Measurements from ENCODE around the gene CEP295NL. TPM values are rescaled to one million over a fixed set of nuclear protein-coding genes. Genes with fewer than 3 reads are reported as not detected.

Gene CEP295NL
- total RNA-seq, 4 donors from 2014 or later = 0.78 to 6.6 (median 2.3) TPM

DNA sequence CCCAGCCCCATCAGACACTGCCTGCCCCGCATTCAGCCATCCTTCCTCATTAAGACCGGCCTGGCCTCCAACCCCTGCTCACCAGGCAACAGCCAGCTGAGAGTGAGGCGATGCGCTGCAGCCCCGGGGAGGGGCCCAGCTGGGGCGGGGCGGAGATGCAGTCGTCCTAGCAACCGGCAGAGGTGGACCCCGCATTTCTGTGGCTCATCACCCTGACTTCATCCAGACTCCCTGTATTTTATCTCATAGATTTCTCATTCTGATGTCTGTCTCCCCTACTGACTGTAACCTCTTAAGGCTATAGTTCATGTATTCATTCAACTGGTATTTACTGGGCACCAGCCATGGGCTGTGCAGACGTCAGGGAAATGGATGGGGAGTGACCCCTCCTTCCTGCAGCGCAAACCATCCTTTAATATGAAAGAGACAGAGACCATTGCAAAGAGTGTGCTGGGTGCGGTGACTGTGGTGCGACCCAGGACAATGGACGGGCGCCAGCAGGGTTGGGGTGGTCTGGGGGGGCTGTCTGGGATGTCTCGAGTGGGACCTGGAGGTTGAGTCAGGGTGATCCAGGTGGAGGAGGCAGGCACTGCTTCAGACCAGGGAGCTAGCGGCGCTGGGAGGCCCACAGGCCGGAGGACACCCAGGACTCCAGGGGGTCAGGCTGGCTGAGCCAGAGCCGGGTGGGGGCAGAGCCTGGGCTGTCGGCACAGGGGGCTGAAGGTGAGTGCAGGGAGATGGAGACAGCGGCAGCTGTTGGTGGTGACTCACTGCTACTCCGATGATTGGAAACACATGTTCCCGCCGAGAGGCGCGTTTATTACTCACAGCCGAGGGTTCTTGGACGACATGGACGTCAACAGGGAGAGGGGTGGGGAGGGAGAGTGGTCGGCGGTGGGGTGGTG, 32.7 kb upstream of the CEP295NL start:
- intact Hi-C loops (cut with DNase I) = no loop called here
- no peaks in the 10 kb centered on the region for H3K9me3 ChIP-seq
- no peak overlapping the region for H3K4me3 ChIP-seq
- H3K27ac ChIP-seq (replicated peaks in 1 of 4) = peak overlapping the region; percentile 83 to 90 (median 87)
- no peak for TF ChIP-seq EP300 (IDR thresholded peaks at IDR 0.05)
- TF ChIP-seq POLR2AphosphoS5 (IDR thresholded peaks at IDR 0.05) = peak; percentile 71 to 78
- TF ChIP-seq CTCF (IDR thresholded peaks at IDR 0.05) = no peak
- TF ChIP-seq POLR2A (IDR thresholded peaks at IDR 0.05; ENCODE audit: low read depth) = no peak
- H3K27me3 ChIP-seq = no peaks in the 10 kb centered on the region
- no peak for DNase-seq (ENCODE audit: extremely low spot score)
- no peaks in the 10 kb centered on the region for H3K36me3 ChIP-seq
- peaks cover 24 to 38% (median 35%) of the 10 kb centered on the region in 4 donors for H3K4me1 ChIP-seq
- WGBS = 47% methylated on average over 16 of the region's 33 CpGs

DNA sequence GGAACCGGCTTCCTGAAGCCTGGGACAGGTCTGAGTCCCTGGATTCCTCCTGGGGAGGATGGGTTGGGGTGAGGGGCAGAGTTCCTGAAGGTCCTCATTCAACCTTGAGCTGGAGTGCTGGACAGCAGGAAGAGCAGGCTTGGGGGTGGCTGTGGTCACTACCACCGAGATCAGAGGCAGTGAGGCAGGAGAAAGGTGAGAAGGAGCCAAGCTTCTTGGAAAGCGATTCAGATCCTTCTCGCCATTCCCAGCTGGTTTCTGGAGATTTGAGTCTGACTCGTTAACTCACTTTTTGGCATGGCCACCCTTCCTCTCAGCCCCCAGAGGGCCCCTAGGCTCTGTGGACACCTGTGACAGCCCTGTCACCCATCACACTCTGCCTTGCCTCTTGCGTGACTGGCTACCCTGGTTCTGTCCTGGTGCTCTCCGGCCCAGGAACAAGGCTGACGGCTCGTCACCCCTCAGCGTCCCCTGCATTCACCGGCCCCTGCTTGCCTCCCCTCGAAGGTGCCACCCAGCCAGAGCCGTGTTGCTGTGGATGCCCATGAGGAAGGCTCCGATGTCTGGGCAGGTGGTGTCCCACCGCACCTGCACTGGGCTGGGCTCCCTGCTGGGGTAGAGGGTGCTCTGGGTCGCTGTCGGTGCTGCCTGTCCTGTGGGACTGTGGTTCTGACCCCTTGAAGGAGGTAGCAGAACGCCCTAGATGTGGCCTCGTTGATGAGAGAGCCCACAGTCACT, 31.8 kb upstream of the CEP295NL start:
- 79% methylated on average over 19 of the region's 19 CpGs for WGBS
- no peaks in the 10 kb centered on the region for H3K27me3 ChIP-seq

DNA sequence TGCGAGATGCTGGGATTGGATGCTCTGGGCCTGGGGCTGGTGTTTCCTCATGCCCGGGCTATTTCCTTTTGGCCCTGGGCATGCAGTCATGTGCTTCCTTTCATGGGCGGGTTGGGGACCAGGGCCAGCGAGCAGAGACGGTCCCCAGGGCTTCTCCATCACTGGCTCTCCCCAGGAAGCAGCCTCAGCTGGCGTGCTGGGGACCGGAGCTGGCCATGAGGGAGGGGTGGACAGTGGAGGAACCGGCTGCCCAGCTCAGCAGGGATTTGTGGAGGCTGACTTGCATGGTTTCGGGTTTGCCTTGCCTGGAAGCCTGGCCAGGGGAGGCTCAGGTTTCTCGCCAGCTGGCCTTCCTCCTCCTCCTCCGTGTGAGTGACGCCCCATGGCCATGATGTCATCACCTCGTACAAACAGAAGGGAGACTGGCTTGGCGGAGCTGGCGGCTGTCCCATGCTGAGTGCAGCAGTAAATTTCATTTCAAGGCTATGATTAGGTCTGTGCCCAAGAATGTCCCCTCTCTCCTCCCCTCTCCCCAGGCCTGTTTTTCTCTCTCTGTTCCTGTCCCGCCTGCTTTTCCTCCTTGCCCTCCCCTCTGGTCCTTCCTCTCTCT, 31.1 kb upstream of the CEP295NL start:
- H3K4me1 ChIP-seq = peaks cover 24 to 48% (median 45%) of the 10 kb centered on the region in 4 donors
- H3K9me3 ChIP-seq = no peaks in the 10 kb centered on the region
- DNase-seq (ENCODE audit: extremely low spot score) = peak; percentile 99
- WGBS = 2% methylated on average over 9 of the region's 16 CpGs
- H3K36me3 ChIP-seq = no peaks in the 10 kb centered on the region
- H3K27me3 ChIP-seq = no peaks in the 10 kb centered on the region
- H3K4me3 ChIP-seq = peak overlapping the region; percentile 27 to 41 (median 32)
- intact Hi-C loops (cut with DNase I) = no loop called here
- peak overlapping the region; percentile 83 to 90 (median 87) for H3K27ac ChIP-seq (replicated peaks in 1 of 4)
- TF ChIP-seq POLR2A (IDR thresholded peaks at IDR 0.05; ENCODE audit: low read depth) (no peak), CTCF (IDR thresholded peaks at IDR 0.05) (no peak), POLR2AphosphoS5 (IDR thresholded peaks at IDR 0.05) (peak; percentile 61 to 83)

More for the DNA sequence above, 31.8 kb upstream of the CEP295NL start:
- DNase-seq (ENCODE audit: extremely low spot score) = no peak
- H3K27ac ChIP-seq (replicated peaks in 1 of 4) = peak overlapping the region; percentile 83 to 90 (median 87)
- intact Hi-C loops (cut with DNase I) = no loop called here
- no peak for TF ChIP-seq POLR2A (IDR thresholded peaks at IDR 0.05; ENCODE audit: low read depth)
- H3K4me1 ChIP-seq = peaks cover 24 to 44% (median 41%) of the 10 kb centered on the region in 4 donors
- no peaks in the 10 kb centered on the region for H3K36me3 ChIP-seq
- peak overlapping the region; percentile 27 to 41 (median 32) for H3K4me3 ChIP-seq
- no peaks in the 10 kb centered on the region for H3K9me3 ChIP-seq

DNA sequence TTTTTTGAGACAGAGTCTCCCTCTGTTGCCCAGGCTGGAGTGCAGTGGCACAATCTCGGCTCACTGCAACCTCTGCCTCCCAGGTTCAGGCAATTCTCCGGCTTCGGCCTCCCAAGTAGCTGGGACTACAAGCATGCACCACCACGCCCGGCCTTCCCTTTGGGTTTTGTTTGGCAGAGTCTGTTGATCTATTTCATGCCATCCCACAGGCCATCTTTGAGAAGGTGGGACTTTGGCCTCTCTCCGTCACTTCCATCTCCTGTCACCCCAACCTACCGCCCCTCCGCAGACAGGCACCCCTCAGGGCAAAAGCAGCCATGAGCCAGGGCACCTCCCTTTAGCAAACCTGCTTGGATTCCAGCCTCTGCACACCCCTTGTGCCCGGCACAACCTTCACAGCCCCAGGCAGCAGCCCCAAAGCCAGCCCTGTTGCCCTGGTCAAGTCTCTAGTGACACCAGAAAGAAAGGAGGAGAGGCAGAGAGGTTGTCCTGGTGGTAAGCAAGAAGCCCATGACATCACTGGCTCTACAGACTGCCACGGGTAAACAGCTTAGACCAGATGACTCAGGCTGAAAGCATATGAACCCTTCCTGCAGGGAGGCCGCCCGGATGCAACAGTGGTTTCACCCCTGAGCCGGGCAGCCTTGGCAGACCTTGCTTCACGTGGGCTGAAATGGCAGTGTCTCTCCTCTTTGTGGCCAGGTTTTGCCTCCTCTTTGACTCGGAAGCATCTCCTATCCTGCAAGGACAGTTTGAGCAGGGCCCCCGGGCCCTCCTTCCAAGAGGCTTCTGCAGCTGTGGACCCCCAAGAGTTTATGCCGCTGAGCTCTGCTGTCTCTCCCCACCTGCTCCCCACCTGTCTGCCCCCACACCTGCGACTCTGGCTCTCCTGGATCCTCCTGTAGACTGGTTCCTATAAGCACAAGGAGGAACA, 30.3 kb upstream of the CEP295NL start:
- TF ChIP-seq CTCF (IDR thresholded peaks at IDR 0.05) (no peak), POLR2A (IDR thresholded peaks at IDR 0.05; ENCODE audit: low read depth) (no peak), EP300 (IDR thresholded peaks at IDR 0.05) (no peak), POLR2AphosphoS5 (IDR thresholded peaks at IDR 0.05) (peak; percentile 20 to 57)
- intact Hi-C loops (cut with DNase I) = no loop called here
- DNase-seq (ENCODE audit: extremely low spot score) = no peak
- Histone ChIP-seq H3K9me3 (no peaks in the 10 kb centered on the region), H3K4me1 (peaks cover 24 to 48% (median 45%) of the 10 kb centered on the region in 4 donors), H3K27ac (replicated peaks in 1 of 4) (peak overlapping the region; percentile 83 to 90 (median 87)), H3K36me3 (no peaks in the 10 kb centered on the region), H3K27me3 (no peaks in the 10 kb centered on the region), H3K4me3 (peak overlapping the region; percentile 27 to 41 (median 32))
- 78% methylated on average over 14 of the region's 18 CpGs for WGBS

All from esophagus muscularis mucosa (tissue), 4 donors.